GM18867 (cell line): Measurements from ENCODE around the gene MYCL.

Experiments used
- ATAC-seq: cut with Tn5 transposase; IDR thresholded peaks from one replicate; pipeline ENCODE4 v1.9.1; 2021; ENCODE audit warnings: mild to moderate bottlenecking, moderate library complexity; ENCODE audit not compliant: unreplicated experiment

The MYCL gene, protein sequence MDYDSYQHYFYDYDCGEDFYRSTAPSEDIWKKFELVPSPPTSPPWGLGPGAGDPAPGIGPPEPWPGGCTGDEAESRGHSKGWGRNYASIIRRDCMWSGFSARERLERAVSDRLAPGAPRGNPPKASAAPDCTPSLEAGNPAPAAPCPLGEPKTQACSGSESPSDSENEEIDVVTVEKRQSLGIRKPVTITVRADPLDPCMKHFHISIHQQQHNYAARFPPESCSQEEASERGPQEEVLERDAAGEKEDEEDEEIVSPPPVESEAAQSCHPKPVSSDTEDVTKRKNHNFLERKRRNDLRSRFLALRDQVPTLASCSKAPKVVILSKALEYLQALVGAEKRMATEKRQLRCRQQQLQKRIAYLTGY

GRCh38 chr1:39901714-39902459 lies at the start of gene MYCL:
Gene MYCL (minus strand): TSS chr1:39901917. CDS start chr1:39901434, 483 bp downstream.
- peak; percentile 69 for ATAC-seq

- ATAC-seq = no peak
These were observed 48.2 kb upstream of the MYCL start for GRCh38 chr1:39949891-39950290.

GRCh38 chr1:39947260-39947659 lies 45.5 kb upstream of the MYCL start:
- no peak for ATAC-seq

- no peak for ATAC-seq
These were observed 44.5 kb upstream of the MYCL start for GRCh38 chr1:39946216-39946615.

DNA sequence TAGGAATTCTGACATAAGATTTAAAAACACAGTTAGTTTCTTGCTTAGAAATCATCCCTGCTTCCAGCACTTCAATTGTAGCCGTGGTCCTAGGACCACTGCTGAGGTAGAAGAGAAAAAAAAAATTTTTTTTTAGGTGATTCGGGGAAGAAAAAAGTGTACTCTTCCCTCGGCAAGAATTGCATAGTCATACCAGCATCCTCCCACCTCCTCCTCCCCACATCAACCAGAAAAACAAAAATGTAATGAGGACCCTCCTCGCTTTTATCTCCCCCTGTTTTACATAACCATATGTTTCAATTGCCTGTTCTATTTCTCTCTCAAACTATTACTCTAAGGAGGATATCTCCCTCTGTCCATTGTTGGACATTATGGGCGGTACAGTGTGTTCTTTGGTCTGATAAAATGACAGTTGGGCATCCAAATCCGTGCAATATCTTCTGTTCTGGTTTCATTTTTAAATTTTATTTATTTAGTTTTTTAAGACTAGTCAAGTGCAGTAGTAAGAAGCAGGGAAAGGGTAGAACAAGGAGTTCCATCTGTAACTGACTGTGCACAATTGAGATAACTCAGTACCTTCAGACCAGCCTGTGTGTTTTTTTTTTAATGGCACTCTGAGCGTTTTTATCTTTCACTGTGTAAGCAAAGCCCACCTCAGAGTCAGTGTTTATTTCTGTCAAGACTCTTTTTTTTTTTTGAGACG lies 42.8 kb upstream of the MYCL start:
- ATAC-seq = no peak

DNA sequence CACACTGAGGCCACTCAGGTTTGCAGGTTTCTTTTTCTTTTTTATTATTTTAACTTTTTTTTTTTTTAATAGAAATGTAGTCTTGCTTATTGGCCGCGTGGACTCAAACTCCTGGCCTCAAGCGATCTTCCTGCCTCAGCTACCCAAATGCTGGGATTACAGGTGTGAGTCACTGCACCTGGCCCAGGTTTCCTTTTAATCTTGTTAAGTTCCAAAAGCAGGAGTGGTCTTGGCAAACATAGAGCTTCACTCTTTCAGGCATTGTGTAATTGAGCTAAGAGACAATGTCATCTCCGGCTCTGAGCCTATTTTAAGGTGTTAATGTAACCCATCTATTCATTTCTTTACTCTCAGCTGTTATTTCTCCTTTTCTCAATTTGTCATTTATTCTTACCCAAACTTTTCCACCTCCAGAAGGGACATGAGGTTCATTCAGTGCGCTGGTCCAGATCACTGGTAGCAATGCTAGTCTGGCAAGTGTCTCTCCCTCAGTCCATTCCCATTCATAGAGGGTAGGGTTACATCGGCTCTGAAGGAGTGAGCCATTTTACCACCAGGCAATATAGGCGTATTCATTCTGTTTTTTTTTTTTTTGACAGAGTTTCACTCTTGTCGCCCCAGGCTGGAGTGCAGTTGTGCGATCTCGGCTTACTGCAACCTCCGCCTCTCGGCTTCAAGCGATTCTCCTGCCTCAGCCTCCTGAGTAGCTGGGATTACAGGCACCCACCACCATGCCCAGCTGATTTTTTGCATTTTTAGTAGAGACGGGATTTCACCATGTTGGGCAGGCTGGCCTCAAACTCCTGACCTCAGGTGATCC lies 42.0 kb upstream of the MYCL start:
- ATAC-seq = no peak

GRCh38 chr1:39940980-39941871 lies 39.5 kb upstream of the MYCL start:
- ATAC-seq = no peak

- ATAC-seq = no peak
These were observed 38.5 kb upstream of the MYCL start for GRCh38 chr1:39940253-39940652.

DNA sequence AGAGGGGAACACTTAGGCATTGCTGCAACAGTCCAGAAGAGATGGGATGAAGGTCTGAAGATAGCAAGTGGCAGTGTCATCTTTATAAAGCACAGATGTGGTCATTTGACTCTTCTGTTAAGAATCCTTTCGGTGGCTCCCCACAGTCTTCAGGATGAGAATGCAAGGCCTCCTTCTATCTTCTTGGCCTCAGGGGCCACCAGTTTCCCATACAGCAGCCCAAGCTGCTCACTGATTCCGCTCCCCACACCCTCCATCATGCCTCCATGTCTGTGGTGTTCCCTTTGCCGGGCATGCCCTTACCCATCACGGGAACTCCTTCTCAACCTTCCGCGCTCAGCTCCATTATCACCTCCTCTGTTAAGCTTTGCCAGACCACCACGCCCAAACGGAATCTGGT lies 37.1 kb upstream of the MYCL start:
- ATAC-seq = no peak

DNA sequence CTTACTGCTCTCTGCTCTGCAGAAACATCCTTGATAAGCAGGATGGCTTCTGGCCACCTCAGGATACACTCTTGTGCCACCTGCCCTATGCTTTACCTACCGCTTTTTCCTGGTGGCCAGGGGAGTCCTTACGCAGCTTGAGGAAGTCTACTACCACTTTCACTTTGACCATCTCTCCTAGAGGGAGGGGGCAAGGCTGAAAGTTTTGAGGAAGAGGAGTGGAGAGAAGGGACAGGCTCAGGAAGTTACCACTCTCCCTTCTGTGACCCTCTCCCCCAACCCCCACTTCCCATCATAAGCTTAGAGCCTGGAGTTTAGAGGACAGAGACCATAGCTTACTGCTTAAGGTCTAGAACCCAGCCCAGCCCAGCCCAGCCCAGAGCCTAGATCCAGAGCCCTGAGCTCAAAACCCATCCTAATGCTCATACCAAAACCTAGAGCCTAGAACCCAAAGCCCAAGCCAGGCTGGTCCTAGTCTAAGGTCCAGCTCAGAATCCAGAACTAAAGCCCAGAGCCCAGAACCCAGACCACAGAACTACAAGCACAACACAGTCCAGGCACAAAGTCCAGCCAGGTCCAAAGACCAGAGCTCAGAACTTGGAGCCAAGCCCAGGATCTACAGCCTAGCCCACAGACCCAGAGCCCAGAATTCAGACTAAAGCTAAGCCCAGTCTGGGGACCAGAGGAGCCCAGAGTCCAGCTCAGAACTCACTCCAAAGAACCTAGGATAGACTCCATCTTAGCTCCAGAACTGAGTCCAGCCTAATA lies 35.2 kb upstream of the MYCL start:
- ATAC-seq = no peak

DNA sequence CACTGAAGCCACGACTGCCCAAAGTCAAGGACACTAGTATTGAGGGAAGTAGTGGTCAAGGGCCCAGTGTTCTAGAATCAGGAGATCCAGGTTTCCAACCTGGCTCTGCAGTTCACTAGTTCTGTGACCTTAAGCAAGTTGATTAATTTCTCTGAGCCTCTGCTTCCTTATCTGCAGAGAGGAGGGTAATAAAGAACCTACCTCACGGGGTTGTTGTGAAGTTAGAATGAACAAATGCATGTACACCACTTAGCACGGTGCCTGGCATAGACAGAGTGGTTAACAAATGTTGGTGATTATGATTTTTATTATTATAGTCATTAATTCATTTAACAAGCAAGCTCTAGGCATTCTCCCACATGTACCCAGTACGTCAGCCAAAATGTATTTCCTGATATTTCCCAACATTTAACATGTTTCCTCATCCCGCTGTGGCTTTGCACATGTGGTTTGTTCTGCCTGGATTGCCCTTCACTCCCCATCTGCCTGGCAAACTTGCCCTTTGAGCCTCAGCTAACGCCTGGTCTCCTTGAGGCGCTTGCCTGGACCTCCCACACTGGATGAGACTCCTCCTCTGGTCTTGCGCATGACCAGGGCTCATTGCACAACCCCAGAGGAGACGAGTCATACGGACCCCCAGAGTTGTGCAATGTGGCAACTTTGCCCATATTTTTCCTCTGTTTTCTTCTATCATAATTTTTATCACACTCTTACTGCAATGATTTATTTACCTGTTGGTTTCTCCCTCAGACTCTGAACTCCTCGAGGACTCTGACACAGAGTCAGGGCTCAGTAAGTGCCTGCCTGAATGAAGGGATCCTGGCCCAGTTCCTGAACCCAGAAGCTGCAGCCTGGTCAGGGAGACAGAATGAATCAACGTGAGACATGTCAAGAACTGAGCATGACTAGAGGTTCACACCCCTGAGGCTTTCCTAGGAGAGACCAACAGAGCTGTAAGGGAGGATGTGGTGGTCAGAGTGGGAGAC lies 32.5 kb upstream of the MYCL start:
- ATAC-seq = no peak

- ATAC-seq = no peak
These were observed 27.3 kb upstream of the MYCL start for GRCh38 chr1:39928809-39929587.

DNA sequence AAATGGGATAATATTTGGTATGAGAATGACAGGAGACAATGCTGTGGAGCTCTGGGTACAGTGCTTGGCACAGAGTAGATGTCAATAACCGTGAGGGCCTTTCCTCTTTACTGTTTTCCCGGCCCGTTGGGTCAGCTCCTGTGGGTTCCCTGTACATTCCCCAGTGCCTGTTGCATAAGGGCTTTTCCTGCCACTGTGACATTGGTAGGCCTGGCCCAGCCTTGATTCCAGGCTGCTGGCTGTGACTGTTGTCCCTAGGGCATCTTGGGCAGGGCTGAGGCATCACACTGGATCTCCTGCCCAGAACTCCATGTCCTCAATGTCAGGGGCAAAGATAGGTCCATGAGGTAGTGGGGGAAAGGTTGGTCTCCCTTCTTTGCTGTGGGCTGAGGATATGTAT lies 25.8 kb upstream of the MYCL start:
- ATAC-seq = no peak

GRCh38 chr1:39926820-39927219 lies 25.1 kb upstream of the MYCL start:
- ATAC-seq = no peak

- ATAC-seq = no peak
These were observed 24.7 kb upstream of the MYCL start for GRCh38 chr1:39926343-39926793.

- ATAC-seq = no peak
These were observed 24.1 kb upstream of the MYCL start for GRCh38 chr1:39925721-39926342.

- ATAC-seq = no peak
These were observed 20.6 kb upstream of the MYCL start for GRCh38 chr1:39922251-39922688.
